HCT116 (cell line): ENCODE results near the gene ATXN7L2.
A peak's percentile ranks its signal among the peaks of the same experiment; 100 is the strongest.

ENCODE experiments used
- EGR1 ChIP-seq: IDR thresholded peaks from 2 replicates; pipeline ENCODE4 v1.6.1; 2012; ENCODE audit warnings: low read depth
- FOSL1 ChIP-seq: IDR thresholded peaks from 2 replicates; pipeline ENCODE4 v1.6.1; 2012; ENCODE audit warnings: low read depth
- POLR2AphosphoS5 ChIP-seq: IDR thresholded peaks from 2 replicates; pipeline ENCODE4 v1.6.1; 2011; ENCODE audit warnings: mild to moderate bottlenecking, low read depth, low read length, moderate library complexity
- YY1 ChIP-seq: IDR thresholded peaks from 2 replicates; pipeline ENCODE4 v1.6.1; 2011; ENCODE audit warnings: low read length, low read depth, moderate library complexity, mild to moderate bottlenecking; ENCODE audit not compliant: insufficient replicate concordance; ENCODE audit errors: extremely low read depth
- ZFX ChIP-seq: fragments of 450-650 bp; IDR thresholded peaks from 2 replicates; pipeline ENCODE4 v1.6.1; 2017
- TF ChIP-seq, protein P1 (sequence below), 3 experiments: fragments of 200-600 bp in 1 of 3; sonication (generic) in 1 of 3; IDR thresholded peaks in 2 of 3; conservative IDR thresholded peaks in 1 of 3; 2 replicates each; pipeline ENCODE4 v1.5.1; 2012 to 2017; ENCODE audit warnings: low read depth in 2 of 3, low read length in 2 of 3, antibody characterized with exemption in 1 of 3, borderline replicate concordance in 1 of 3, control low read depth in 1 of 3, mild to moderate bottlenecking in 1 of 3, mixed read lengths in 1 of 3, mixed run types in 1 of 3, moderate library complexity in 1 of 3; ENCODE audit not compliant: insufficient read depth in 1 of 3

DNA sequence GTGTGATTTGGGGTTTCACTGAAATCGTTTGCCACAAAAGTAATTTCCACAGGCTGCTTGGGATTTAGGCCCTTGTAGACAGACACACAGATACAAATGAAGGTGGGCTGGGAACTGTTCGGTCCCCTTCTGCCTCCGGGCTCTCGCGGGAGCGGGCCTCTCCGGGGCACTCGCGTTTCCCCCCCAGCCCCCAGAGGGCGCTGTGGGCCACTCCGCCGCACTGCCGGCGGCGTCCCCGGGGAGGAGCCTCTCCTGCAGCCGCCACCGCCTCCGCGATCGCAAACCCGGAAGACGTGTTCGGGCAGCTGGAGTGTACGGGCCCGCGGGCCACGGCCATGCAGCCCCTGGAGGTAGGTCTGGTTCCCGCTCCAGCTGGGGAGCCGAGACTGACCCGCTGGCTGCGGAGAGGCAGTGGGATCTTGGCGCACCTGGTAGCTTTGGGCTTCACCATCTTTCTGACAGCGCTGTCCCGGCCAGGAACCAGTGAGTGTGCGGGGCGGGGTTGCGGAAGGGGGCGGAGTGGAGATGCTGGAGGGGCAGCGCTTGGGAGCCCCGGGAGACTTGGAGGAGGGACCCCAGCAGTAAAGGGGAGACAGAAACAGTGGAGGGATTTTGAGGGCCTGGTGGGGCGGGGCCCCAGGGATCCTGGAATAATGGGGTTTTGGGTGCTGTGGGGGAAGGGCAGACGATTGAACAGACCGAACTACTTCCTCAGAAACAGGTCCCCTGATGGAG, 10.3 kb downstream of the ATXN7L2 start, which contains the start of gene CYB561D1:
- TF ChIP-seq, protein P1, sequence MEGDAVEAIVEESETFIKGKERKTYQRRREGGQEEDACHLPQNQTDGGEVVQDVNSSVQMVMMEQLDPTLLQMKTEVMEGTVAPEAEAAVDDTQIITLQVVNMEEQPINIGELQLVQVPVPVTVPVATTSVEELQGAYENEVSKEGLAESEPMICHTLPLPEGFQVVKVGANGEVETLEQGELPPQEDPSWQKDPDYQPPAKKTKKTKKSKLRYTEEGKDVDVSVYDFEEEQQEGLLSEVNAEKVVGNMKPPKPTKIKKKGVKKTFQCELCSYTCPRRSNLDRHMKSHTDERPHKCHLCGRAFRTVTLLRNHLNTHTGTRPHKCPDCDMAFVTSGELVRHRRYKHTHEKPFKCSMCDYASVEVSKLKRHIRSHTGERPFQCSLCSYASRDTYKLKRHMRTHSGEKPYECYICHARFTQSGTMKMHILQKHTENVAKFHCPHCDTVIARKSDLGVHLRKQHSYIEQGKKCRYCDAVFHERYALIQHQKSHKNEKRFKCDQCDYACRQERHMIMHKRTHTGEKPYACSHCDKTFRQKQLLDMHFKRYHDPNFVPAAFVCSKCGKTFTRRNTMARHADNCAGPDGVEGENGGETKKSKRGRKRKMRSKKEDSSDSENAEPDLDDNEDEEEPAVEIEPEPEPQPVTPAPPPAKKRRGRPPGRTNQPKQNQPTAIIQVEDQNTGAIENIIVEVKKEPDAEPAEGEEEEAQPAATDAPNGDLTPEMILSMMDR (IDR thresholded peaks at IDR 0.05 in 2 of 3, conservative IDR thresholded peaks at IDR 0.05 in 1 of 3; ENCODE audit: borderline replicate concordance in 1 of 3, insufficient read depth in 1 of 3, low read depth in 2 of 3, low read length in 2 of 3) = peak; percentile 77 to 98 (median 85)
- TF ChIP-seq ZFX (peak; percentile 29; the same call in 1 of the 2 replicates), EGR1 (peak; percentile 98), POLR2AphosphoS5 (peak; percentile 84), YY1 (peak; percentile 58), FOSL1 (no peak)
